GM18505 (cell line): Measurements from ENCODE around the gene TNFAIP8L3.

ENCODE experiments used
- ATAC-seq: cut with Tn5 transposase; IDR thresholded peaks from one replicate; pipeline ENCODE4 v1.9.1; 2021; ENCODE audit not compliant: unreplicated experiment
- POLR2A ChIP-seq: IDR thresholded peaks from 4 replicates; pipeline ENCODE4 v1.6.1; 2011; ENCODE audit warnings: borderline replicate concordance; ENCODE audit not compliant: insufficient read depth, insufficient read length; ENCODE audit errors: extremely low read depth

TNFAIP8L3 gene

DNA sequence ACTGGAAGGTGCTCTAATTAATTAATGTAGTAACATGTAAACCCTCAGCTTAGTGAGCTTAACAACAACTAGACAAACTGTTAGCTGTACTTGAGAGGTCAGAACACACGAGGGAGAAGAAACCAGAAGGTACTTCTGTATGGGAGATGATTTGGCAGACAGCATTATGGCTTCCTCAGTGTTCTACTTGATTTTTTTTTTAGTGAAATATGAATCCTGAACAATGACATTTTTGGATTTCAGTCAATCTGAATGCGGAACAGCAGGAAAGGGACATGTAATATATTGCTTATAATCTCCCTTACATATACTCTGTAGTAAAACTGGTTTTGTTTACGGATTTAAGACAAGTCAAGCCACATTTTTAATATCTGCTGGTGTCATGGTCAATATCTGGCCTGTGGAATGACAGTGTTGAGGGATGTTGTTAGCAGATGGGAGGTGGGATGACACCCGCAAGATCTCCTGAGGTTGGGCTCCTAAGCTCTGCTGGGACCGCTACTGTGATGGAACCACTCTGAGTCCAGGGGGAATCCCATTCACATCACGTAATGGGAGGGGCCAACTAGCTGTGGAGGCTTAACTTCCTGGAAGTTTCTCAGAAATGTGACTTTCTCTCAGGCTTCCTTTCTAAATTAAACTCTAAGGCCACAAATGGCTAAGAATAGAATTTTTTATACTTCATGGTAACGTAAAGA, 18.7 kb downstream of the TNFAIP8L3 start:
- no peak for TF ChIP-seq POLR2A
- ATAC-seq = no peak

DNA sequence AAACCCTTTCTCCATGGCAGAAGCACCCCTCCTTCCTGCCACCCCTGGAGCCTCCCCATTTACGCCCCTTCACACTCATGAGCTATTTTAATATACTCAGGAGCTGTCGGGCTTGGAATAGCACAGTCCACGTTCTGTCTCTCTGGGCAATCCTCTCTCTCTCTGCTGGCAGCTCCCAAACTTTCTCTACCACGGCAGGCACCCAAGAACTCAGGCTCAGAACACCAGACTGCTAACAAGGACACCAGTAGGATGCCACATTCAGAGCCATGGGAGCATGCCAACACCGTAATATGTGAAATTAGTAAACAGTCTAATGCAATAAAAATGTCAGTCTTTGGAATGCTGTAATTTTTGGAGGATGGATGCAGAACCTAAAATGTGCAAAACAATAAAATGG, 19.3 kb downstream of the TNFAIP8L3 start:
- TF ChIP-seq POLR2A = no peak
- ATAC-seq = no peak

DNA sequence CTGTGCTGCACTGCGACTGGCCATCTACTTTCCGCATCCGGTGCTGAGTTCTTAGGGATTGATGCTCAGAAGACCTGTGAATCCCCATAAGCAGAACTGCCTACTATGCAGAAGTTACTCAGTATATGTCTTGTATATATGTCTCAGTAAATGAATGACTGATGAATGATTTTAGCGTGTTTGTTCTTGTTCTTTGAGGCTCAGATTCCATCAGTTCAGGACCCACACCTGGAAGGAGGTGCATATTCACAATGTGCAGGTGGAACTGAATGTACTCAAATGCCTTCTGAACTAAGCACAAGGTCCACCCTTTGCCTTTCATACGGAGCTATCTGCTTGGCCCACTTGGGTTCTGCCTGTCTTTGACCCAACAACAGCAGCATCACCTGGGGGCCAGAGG, 19.8 kb downstream of the TNFAIP8L3 start:
- TF ChIP-seq POLR2A = no peak
- no peak for ATAC-seq

DNA sequence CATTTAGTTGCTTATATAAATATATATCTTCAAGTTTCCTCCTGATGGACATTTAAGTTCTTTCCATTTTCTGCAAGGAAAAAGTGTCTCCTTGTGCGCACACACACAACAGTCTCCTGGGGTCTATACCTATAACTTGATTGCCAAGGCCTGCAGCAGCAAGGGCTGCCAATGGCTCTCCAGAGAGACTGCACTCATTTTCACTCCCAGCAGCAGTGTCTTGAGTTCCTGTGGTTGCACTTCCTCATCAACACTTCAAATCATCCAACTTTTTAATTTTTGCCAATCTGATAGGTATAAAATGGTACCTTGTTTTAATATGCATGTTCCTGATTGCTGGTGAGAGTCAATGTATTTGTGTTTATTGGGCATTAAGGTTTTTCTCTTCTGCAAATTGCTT, 23.1 kb downstream of the TNFAIP8L3 start:
- no peak for TF ChIP-seq POLR2A
- ATAC-seq = no peak

DNA sequence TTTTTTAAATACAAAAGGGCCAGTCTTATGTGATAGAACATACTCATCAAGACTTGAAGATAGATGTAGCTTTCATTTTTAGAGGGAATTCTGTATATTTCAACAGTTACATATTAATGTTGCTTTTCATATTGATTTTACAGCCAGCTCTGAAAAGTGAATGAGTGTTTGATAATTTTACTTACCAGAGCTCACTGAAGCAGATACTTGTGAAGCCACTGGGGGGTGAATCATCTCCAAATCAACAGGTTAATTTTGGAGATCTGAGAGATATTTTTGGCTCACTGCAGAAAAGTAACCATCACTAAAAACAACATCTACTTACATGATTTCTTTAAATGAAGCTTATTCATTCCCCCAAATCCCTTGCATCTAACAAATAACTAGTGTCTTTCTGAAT, 24.7 kb downstream of the TNFAIP8L3 start:
- ATAC-seq = no peak

DNA sequence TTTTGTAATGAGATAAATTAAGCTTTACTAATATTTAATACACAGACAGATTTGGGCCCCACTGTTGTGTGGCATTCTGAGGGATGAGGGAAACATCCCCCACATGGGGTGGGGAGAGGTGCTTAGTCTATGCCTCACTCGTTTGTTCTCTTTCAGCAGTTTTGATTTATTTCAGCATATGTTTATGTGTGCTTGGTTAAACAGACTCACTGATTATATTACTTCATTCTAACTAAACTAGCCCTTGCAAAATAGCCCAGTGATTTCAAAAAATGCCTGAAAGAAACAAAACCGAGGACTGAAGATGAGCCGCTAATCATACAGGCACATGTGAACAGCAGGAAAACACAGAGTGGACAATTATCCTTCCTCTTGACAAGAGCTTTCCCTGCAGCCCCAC, 27.2 kb downstream of the TNFAIP8L3 start:
- no peak for ATAC-seq
- no peak for TF ChIP-seq POLR2A

More for the DNA sequence above, 24.7 kb downstream of the TNFAIP8L3 start:
- no peak for TF ChIP-seq POLR2A

DNA sequence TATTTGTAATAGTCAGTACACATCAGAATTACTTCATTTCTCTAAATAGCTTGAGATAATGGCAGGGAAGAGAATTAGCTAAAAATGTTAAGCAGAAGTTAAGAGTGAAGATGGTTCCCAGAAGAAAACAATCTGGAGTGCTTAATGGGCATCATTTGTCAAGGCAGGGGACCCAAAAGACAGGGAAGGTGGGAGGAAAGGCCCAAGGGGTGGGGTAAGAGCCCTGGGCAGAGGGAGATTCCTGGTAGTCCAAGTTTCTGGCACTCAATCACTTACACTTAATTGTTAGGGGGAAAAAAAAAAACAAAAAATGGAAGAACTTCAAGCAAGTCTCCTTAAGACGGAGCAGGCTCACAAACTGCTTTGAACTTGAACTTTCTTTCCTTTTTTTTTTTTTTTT, 28.9 kb downstream of the TNFAIP8L3 start:
- no peak for ATAC-seq
- no peak for TF ChIP-seq POLR2A

DNA sequence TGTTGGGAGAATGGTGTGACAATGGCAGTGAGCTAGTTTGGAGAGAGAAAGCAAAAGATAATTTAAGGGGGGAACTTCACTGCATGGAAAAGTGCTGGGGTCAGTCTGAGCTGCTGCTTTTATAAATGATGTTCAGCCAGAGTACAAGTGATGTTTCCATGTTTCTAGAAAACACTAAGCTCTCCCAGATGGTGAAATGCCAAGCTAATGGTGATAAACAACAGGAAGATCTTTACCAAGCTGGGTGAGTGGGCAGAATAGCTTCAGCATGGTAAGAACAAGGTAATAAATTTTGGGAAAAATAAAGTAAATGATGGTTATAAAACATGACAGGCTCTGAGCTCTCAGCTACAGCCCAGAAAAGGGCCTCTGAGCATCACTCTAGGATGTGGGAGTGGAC, 29.4 kb downstream of the TNFAIP8L3 start:
- no peak for ATAC-seq
- TF ChIP-seq POLR2A = no peak

DNA sequence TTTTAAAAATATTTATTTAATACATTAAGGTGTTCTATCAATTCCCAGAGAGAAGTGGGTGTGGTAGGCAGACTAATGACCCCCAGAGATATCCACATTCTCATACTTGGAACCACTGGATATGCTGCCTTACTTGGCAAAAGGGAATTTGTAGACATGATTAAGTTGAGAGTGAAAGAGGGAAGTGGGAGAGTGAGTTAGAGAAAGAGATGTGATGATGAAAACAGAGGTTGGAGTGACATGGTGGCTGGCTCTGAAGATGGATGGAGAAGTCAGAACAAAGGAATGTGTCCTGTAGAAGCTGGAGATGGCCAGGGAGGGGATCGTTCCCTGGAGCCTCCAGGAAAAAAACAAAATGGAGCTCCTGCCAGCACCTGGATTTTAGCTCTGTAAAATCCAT, 32.0 kb downstream of the TNFAIP8L3 start:
- no peak for ATAC-seq
- TF ChIP-seq POLR2A = no peak

DNA sequence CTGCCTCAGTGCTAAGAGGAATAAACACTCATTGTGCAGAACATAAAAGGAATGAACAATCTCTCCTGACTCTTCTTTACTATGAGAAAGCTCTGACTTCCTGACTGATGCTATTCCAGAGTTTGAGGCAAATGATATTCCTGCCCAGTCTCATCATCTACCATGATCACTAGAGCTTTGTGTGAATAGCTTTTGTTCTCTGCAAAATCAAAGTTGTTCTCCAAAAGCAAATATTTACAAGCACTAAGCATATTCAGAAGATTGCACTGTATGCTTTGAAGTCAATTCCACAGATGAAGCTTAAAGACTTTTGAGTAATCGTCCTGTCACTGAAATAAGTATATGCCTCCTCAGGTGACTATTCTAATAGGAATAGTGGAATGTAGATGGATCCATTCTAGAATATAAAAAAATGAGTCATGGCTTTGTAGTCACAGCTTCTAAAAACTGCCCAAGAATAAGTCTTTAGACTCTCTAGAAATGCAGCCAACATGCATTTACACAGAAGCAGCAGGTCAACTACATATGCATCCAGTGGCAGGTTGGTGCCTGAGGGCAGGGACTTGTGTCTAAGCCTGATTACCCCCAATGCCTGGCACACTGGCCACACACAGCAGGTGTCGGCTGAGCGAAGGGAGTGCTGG, 34.6 kb downstream of the TNFAIP8L3 start:
- ATAC-seq = no peak

DNA sequence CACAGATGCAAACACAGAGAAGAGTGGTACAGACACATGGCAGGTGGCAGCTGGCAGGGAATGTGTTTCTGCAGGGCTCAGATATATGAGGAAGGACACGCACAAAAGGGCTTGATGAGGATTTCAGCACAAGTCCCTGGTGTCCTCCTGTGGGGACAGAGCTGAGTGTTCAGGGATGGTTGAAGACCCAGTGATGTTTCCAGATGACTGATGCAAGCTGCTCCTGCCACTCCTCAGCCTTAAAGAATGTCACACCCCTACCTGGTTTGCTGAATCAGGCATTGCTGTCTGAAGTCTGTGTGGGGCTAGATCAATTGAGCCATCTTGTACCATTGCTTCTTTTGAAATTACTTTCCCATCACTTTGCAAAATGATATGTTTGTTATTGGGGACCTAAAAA, 40.2 kb downstream of the TNFAIP8L3 start:
- ATAC-seq = no peak
- no peak for TF ChIP-seq POLR2A

More for the DNA sequence above, 34.6 kb downstream of the TNFAIP8L3 start:
- TF ChIP-seq POLR2A = no peak

DNA sequence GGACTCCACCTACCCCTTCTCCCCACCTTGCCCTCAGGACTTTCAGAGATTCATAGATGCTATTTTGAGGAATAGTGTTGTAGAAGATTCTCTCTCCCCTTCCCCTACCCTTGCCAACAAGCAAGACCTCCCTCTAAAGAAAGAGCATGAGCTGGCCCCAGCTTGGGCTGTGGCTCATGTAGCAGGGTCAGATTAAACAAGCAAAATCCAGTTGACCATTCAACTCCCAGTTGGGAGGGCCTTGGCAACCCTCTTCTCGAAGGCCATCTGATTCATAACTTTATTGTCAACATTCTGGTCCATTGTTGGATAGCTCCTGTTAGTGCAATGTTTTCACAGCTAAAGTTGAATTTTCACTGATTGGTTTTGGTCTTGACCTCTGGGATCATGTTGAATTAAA, 41.1 kb downstream of the TNFAIP8L3 start:
- no peak for ATAC-seq
- no peak for TF ChIP-seq POLR2A

DNA sequence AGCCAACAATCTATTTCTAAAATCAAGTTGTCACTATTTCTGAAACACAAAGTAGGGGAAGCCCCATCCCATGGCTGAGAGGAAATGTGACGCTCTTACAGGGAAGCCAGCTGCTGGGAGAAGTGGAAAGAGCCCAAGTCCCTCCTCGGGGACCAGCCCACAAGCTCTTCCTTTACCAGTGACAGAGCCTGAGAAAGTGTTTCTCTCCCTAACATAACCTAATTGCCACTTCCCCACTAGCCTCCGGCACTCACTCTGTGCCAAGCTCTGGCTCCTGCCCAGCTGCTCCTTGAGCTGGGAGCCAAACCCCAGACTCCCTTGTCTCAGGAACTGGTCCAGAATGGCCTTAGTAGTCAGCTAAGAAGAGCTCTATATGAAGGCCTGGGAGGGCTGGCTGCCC, 42.9 kb downstream of the TNFAIP8L3 start:
- TF ChIP-seq POLR2A = no peak
- no peak for ATAC-seq

DNA sequence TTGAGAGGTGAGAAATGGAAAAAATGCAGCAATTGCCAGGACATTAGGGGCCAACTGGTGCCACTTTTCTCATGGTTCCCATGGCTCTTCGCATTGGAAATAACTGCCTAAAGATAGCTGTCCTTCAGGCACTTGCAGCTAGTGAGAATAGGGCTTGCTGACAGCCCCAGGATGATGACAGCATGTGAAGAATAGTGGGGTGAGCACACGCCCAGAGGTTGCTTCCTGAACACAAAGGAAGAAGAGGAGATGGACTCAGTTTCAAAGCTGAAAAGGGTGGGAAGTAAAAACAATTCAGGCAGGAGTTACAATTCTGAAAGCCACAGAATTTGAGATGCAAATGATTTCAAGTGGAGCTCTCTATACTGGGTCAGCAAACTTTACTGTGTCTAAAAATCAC, 45.6 kb downstream of the TNFAIP8L3 start:
- no peak for ATAC-seq
- no peak for TF ChIP-seq POLR2A

DNA sequence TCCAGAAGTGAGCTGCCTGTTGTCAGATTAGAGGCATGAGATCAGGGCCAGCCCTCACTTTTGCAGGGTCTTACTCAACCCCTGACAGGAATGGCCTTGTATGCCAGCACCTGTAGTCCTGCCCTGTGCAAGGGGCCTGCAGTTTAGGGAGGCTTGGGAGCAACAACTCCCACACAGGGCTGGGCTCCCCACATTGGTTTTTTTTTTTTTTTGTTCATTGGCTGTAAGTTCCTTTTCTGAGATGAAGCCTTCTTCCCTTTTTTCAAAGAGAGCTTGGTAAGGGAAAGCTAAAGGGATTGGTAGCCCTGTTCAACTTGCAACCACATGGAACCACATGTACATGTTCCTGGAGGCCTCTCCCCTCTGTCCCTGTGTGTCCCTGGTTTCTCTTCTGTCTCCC, 46.4 kb downstream of the TNFAIP8L3 start:
- ATAC-seq = no peak
- no peak for TF ChIP-seq POLR2A

DNA sequence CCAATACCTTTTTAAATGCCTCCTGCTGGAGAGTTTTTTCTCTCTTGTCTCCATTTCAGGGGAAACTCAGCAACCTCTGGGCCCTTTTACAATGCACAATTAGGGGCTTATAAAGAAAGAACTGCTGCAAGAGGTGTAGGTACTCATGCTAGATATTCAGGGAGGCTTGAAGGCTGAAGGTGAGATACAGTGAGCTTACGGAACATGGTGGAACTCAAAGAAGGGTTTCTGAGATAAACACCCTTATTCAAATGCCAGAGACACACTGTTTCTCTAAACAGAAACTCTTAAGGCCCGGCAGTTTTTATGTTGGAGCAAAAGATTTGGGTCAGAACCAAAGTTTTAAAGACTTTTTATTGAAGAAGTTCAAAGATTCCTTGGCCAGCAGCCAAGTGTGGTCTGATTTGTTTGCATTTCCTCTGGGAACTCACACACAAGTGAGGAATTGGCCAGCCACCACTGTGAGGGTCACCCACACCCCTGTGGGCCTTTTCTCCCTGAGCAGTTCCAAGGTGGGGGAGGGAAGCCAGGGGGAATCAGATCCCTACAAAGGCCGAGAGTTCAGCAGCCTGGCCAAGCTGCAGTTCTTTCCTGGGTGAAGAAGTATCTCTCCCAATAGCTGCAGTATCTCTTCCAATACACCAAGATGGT, 47.8 kb downstream of the TNFAIP8L3 start:
- no peak for TF ChIP-seq POLR2A
- ATAC-seq = no peak
